Keratinocyte (primary cell): ENCODE data around the gene ADGRB2. TPM values are rescaled to one million over a fixed set of nuclear protein-coding genes. Genes with fewer than 3 reads are reported as not detected.

ENCODE experiments used
- DNase-seq: peaks from one replicate; pipeline ENCODE4 v3.0.0-alpha.2; 2011; ENCODE audit warnings: low read depth, missing footprints, low spot score
- FAIRE-seq: peaks from 2 replicates; lab custom pipeline; 2011; peaks lifted over from hg19 to GRCh38; lab: Jason Lieb, UNC
- H2AFZ ChIP-seq: 2 replicates; pipeline ENCODE4 v1.6.0; 2012; ENCODE audit warnings: low read length, control low read depth, inconsistent platforms; ENCODE audit not compliant: control insufficient read depth
- H3K27ac ChIP-seq: 2 replicates; pipeline ENCODE4 v1.5.1; 2011; ENCODE audit warnings: low read length; ENCODE audit not compliant: control insufficient read depth, insufficient read depth
- H3K27me3 ChIP-seq: 3 replicates; pipeline ENCODE4 v1.6.0; 2011; ENCODE audit warnings: low read length; ENCODE audit not compliant: control insufficient read depth, insufficient read depth; ENCODE audit errors: extremely low read depth
- H3K36me3 ChIP-seq, 2 experiments: 2 replicates in 1 of 2; 3 replicates in 1 of 2; pipeline ENCODE4 v1.5.1; 2011; ENCODE audit warnings: low read length in 2 of 2, mild to moderate bottlenecking in 1 of 2; ENCODE audit not compliant: control insufficient read depth in 2 of 2, insufficient read depth in 2 of 2; ENCODE audit errors: extremely low read depth in 1 of 2
- H3K4me1 ChIP-seq: 3 replicates; pipeline ENCODE4 v1.5.1; 2011; ENCODE audit warnings: low read length; ENCODE audit not compliant: control insufficient read depth, insufficient read depth; ENCODE audit errors: extremely low read depth
- H3K4me2 ChIP-seq: 3 replicates; pipeline ENCODE4 v1.6.0; 2011; ENCODE audit warnings: low read depth, low read length; ENCODE audit not compliant: control insufficient read depth, insufficient read depth; ENCODE audit errors: extremely low read depth
- H3K4me3 ChIP-seq, 3 experiments: fragments of 200-600 bp in 1 of 3; sonication (generic) in 1 of 3; 2 replicates in 2 of 3; 3 replicates in 1 of 3; pipeline ENCODE4 v1.5.1; 2011 to 2016; ENCODE audit warnings: low read length in 3 of 3, mild to moderate bottlenecking in 3 of 3, control low read depth in 2 of 3, inconsistent platforms in 1 of 3, low read depth in 1 of 3, mixed read lengths in 1 of 3, mixed run types in 1 of 3, moderate library complexity in 1 of 3; ENCODE audit not compliant: control insufficient read depth in 2 of 3, insufficient read depth in 2 of 3; ENCODE audit errors: extremely low read depth in 1 of 3
- H3K79me2 ChIP-seq: 2 replicates; pipeline ENCODE4 v1.6.0; 2012; ENCODE audit warnings: low read length; ENCODE audit not compliant: control insufficient read depth, insufficient read depth
- H3K9ac ChIP-seq: 3 replicates; pipeline ENCODE4 v1.6.0; 2011; ENCODE audit warnings: low read length; ENCODE audit not compliant: control insufficient read depth, insufficient read depth; ENCODE audit errors: extremely low read depth
- H3K9me1 ChIP-seq: 3 replicates; pipeline ENCODE4 v1.6.0; 2011; ENCODE audit warnings: low read length; ENCODE audit not compliant: control insufficient read depth, insufficient read depth; ENCODE audit errors: extremely low read depth
- H3K9me3 ChIP-seq: 2 replicates; pipeline ENCODE4 v1.5.1; 2012; ENCODE audit warnings: low read depth, low read length; ENCODE audit not compliant: control insufficient read depth
- H4K20me1 ChIP-seq: 3 replicates; pipeline ENCODE4 v1.6.0; 2011; ENCODE audit warnings: low read length; ENCODE audit not compliant: control insufficient read depth, insufficient read depth; ENCODE audit errors: extremely low read depth
- CTCF ChIP-seq, 3 experiments: IDR thresholded peaks in 1 of 3; conservative IDR thresholded peaks in 1 of 3; optimal IDR thresholded peaks in 1 of 3; 2 replicates in 2 of 3; 3 replicates in 1 of 3; pipeline versions ENCODE3 to v1.5.1; 2011; ENCODE audit warnings: low read length in 3 of 3, mild to moderate bottlenecking in 3 of 3, moderate library complexity in 2 of 3, control low read depth in 1 of 3, inconsistent platforms in 1 of 3; ENCODE audit not compliant: insufficient read depth in 2 of 3; ENCODE audit errors: extremely low read depth in 1 of 3
- EZH2 ChIP-seq: IDR thresholded peaks from one replicate; pipeline ENCODE4 v1.6.1; 2012; ENCODE audit warnings: inconsistent platforms, mild to moderate bottlenecking, low read length, moderate library complexity
- dilution Hi-C: fragments of 300-500 bp; cut with MboI; formaldehyde crosslinking; loops from one replicate; pipeline ENCODE4 v1.7.0; 2020; ENCODE audit warnings: low sequenced_read_pairs; ENCODE audit not compliant: extremely low pct_ligation_motif_present
- polyA plus RNA-seq, 5 experiments: library from polyadenylated mRNA; depleted of rRNA in 3 of 5; stranded (reverse) in 3 of 5; stranded (forward) in 1 of 5; unstranded in 1 of 5; fragments of >200 nt; gene quantifications; 1 replicate in 1 of 5; 2 replicates in 3 of 5; 3 replicates in 1 of 5; pipeline versions ENCODE4 v1.2.1 to v1.2.3, GENCODE V29; 2011 to 2012; ENCODE audit warnings: missing spikeins in 2 of 5, low read depth in 1 of 5, low replicate concordance in 1 of 5

ADGRB2 gene
- polyA plus RNA-seq, 1 donor (not counting 4 experiments of a cell fraction or from before 2014, with no cell fraction given): 0.68 TPM

- no peaks in the 10 kb centered on the region for H3K36me3 ChIP-seq
- peak overlapping the region; percentile 84 for H3K4me2 ChIP-seq
- no peaks in the 10 kb centered on the region for H3K79me2 ChIP-seq
- no peak for FAIRE-seq
- dilution Hi-C loops: no loop called here
- peak overlapping the region; percentile 67 for H3K27ac ChIP-seq
- H3K4me3 ChIP-seq: no peak overlapping the region
- H4K20me1 ChIP-seq: no peaks in the 10 kb centered on the region
- H3K4me1 ChIP-seq: peaks cover 21% of the 10 kb centered on the region
- H3K9me1 ChIP-seq: no peaks in the 10 kb centered on the region
- no peak for TF ChIP-seq CTCF (optimal IDR thresholded peaks at IDR 0.05 in 1 of 3, IDR thresholded peaks at IDR 0.05 in 1 of 3, conservative IDR thresholded peaks at IDR 0.05 in 1 of 3; ENCODE audit: extremely low read depth in 1 of 3, insufficient read depth in 2 of 3, low read length in 3 of 3)
- no peak for TF ChIP-seq EZH2
- H2AFZ ChIP-seq: no peak overlapping the region
- no peak for DNase-seq
- H3K9ac ChIP-seq: peak overlapping the region; percentile 64
- no peaks in the 10 kb centered on the region for H3K9me3 ChIP-seq
- no peaks in the 10 kb centered on the region for H3K27me3 ChIP-seq
Observed at GRCh38 chr1:31799196-31799894, 35.2 kb upstream of the ADGRB2 start.

- Histone ChIP-seq H3K27me3 (no peaks in the 10 kb centered on the region), H4K20me1 (no peaks in the 10 kb centered on the region), H3K9me1 (no peaks in the 10 kb centered on the region), H3K4me2 (peak overlapping the region; percentile 84), H3K4me1 (peaks cover 21% of the 10 kb centered on the region), H2AFZ (peak overlapping the region; percentile 64), H3K27ac (peak overlapping the region; percentile 67), H3K79me2 (no peaks in the 10 kb centered on the region), H3K4me3 (peak overlapping the region; percentile 21 to 67 (median 56)), H3K9ac (peak overlapping the region; percentile 64), H3K36me3 (no peaks in the 10 kb centered on the region), H3K9me3 (no peaks in the 10 kb centered on the region)
- TF ChIP-seq CTCF (optimal IDR thresholded peaks at IDR 0.05 in 1 of 3, IDR thresholded peaks at IDR 0.05 in 1 of 3, conservative IDR thresholded peaks at IDR 0.05 in 1 of 3; ENCODE audit: extremely low read depth in 1 of 3, insufficient read depth in 2 of 3, low read length in 3 of 3) (no peak), EZH2 (no peak)
- FAIRE-seq (peak; percentile 90), DNase-seq (peak; percentile 30)
- dilution Hi-C loops: no loop called here
Observed at GRCh38 chr1:31798433-31799195, 34.5 kb upstream of the ADGRB2 start.
